ENCODE results near the gene SOX18. TPM values are rescaled to one million over a fixed set of nuclear protein-coding genes. Genes with fewer than 3 reads are reported as not detected.
A peak's percentile ranks its signal among the peaks of the same experiment; 100 is the strongest.

SOX18 gene
- total RNA-seq, 4 donors from 2014 or later = 5.6 to 19.0 (median 12.8) TPM

DNA sequence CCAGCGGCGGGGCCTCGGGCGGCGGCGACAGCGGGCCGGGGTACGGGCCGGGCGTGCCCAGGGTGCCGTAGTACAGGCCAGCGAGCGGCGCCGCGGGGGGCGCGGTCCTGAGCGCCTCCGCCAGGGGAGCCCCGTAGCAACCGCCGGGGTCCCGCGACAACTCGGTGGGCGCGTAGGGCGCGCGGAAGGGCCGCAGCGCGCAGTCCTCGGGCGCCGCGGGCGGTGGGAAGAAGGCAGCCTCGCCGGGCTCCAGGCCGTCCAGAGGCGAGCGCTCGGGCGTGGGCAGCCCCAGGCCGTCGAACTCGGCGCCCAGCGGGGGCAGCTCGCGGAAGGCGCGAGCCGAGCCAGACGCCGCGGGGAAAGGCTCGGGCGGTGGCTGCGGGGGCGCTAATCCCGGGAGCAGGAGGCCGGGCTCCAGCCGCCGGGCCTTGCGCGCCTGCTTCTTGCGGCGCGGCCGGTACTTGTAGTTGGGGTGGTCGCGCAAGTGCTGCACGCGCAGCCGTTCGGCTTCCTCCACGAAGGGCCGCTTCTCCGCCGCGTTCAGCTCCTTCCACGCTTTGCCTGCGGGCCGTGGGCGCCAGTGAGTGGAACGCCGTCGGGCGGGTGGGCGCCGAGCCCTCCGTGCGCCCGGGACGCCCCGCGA, 916 bp downstream of the SOX18 start:
- H3K27ac ChIP-seq (replicated peaks in 1 of 4) = peak overlapping the region in 3 of 4 donors; percentile 10 to 58 (median 27)
- intact Hi-C loops (cut with DNase I) = no loop called here
- WGBS = 0% methylated on average over 1 of the region's 101 CpGs
- H3K36me3 ChIP-seq = peaks cover 0 to 21% (median 0%) of the 10 kb centered on the region in 4 donors
- no peaks in the 10 kb centered on the region for H3K9me3 ChIP-seq
- peaks cover 15 to 50% (median 36%) of the 10 kb centered on the region in 4 donors for H3K4me1 ChIP-seq
- TF ChIP-seq POLR2AphosphoS5 (IDR thresholded peaks at IDR 0.05) = no peak
- TF ChIP-seq EP300 (IDR thresholded peaks at IDR 0.05) = no peak
- TF ChIP-seq CTCF (IDR thresholded peaks at IDR 0.05) = no peak
- no peak for TF ChIP-seq POLR2A (IDR thresholded peaks at IDR 0.05; ENCODE audit: low read depth)
- H3K4me3 ChIP-seq = peak overlapping the region; percentile 45 to 57 (median 46)
- DNase-seq (ENCODE audit: extremely low spot score) = no peak
- peaks cover 0 to 99% (median 36%) of the 10 kb centered on the region in 4 donors for H3K27me3 ChIP-seq

- WGBS = no CpG with 5 or more reads among the region's 49 CpGs
- TF ChIP-seq POLR2AphosphoS5 (IDR thresholded peaks at IDR 0.05) = no peak
- no peak for TF ChIP-seq CTCF (IDR thresholded peaks at IDR 0.05)
- TF ChIP-seq POLR2A (IDR thresholded peaks at IDR 0.05; ENCODE audit: low read depth) = no peak
- TF ChIP-seq EP300 (IDR thresholded peaks at IDR 0.05) = no peak
- Histone ChIP-seq H3K27ac (replicated peaks in 1 of 4) (peak overlapping the region in 3 of 4 donors; percentile 10 to 58 (median 34)), H3K27me3 (peaks cover 0 to 99% (median 35%) of the 10 kb centered on the region in 4 donors), H3K36me3 (peaks cover 0 to 21% (median 0%) of the 10 kb centered on the region in 4 donors), H3K4me3 (peak overlapping the region; percentile 45 to 57 (median 46)), H3K9me3 (no peaks in the 10 kb centered on the region), H3K4me1 (peaks cover 10 to 45% (median 31%) of the 10 kb centered on the region in 4 donors)
- intact Hi-C loops (cut with DNase I) = no loop called here
- DNase-seq (ENCODE audit: extremely low spot score) = no peak
Observed at GRCh38 chr20:64047968-64048401, 1.5 kb downstream of the SOX18 start.

- Histone ChIP-seq H3K4me1 (peaks cover 9 to 41% (median 27%) of the 10 kb centered on the region in 4 donors), H3K36me3 (peaks cover 0 to 21% (median 0%) of the 10 kb centered on the region in 4 donors), H3K27me3 (peaks cover 0 to 99% (median 38%) of the 10 kb centered on the region in 4 donors), H3K4me3 (peak overlapping the region; percentile 45 to 57 (median 46)), H3K9me3 (no peaks in the 10 kb centered on the region), H3K27ac (replicated peaks in 1 of 4) (peak overlapping the region in 2 of 4 donors; percentile 18 to 34)
- intact Hi-C loops (cut with DNase I) = no loop called here
- TF ChIP-seq POLR2A (IDR thresholded peaks at IDR 0.05; ENCODE audit: low read depth) (no peak), CTCF (IDR thresholded peaks at IDR 0.05) (no peak), POLR2AphosphoS5 (IDR thresholded peaks at IDR 0.05) (no peak), EP300 (IDR thresholded peaks at IDR 0.05) (no peak)
- 85% methylated on average over 8 of the region's 8 CpGs for WGBS
- DNase-seq (ENCODE audit: extremely low spot score) = no peak
Observed at GRCh38 chr20:64047046-64047389, 2.4 kb downstream of the SOX18 start.

DNA sequence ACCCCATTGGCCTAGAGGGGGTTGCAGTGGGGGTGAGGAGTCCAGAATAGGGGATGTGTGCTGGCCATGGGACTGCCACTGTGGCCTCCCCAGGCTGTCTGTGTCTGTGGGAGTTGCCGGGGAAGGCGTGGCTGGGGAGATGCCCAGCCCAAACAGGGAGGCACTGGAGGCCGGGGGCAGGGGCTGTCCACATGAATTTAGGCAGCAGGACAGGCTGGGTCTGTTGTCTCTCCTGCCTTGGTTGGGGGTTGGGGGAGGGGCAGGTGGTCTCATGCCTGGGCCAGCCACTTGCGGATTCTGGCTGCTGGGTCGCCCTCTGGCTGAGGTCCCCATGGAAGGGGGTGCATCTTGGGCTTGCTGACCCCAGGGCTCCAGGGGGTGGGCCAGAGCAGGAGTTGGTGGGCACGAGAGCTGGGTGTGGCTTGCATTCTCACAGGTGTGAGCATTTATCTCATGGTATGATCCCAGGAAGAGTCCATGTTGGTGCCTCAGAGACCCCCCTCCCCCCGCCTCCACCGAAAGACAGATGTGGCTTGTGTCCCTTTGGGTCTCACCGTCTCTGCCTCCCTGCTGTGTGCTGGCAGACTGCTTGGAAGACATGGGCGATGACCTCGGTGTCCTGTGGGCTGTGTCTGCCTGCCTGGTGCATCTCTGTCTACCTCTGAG, 4.0 kb downstream of the SOX18 start:
- H3K4me3 ChIP-seq = peak overlapping the region in 2 of 4 donors; percentile 46 to 57
- intact Hi-C loops (cut with DNase I) = no loop called here
- no peaks in the 10 kb centered on the region for H3K9me3 ChIP-seq
- 75% methylated on average over 7 of the region's 11 CpGs for WGBS
- peak overlapping the region in 3 of 4 donors; percentile 45 to 55 (median 50) for H3K27ac ChIP-seq (replicated peaks in 1 of 4)
- H3K36me3 ChIP-seq = peaks cover 0 to 21% (median 0%) of the 10 kb centered on the region in 4 donors
- TF ChIP-seq CTCF (IDR thresholded peaks at IDR 0.05) (no peak), POLR2A (IDR thresholded peaks at IDR 0.05; ENCODE audit: low read depth) (no peak), EP300 (IDR thresholded peaks at IDR 0.05) (no peak), POLR2AphosphoS5 (IDR thresholded peaks at IDR 0.05) (no peak)
- peaks cover 15 to 54% (median 40%) of the 10 kb centered on the region in 4 donors for H3K4me1 ChIP-seq
- no peak for DNase-seq (ENCODE audit: extremely low spot score)
- peaks cover 0 to 99% (median 43%) of the 10 kb centered on the region in 4 donors for H3K27me3 ChIP-seq
